Lower leg skin (tissue), 4 donors: ENCODE measurements around the gene VASN. TPM values are rescaled to one million over a fixed set of nuclear protein-coding genes. Genes with fewer than 3 reads are reported as not detected.

Source experiments
- DNase-seq, 2 donors: peaks; one replicate each; pipeline ENCODE4 v3.0.0-alpha.2; 2019; ENCODE audit warnings: low spot score in 2 of 2
- H3K4me3 ChIP-seq: fragments of 200-600 bp; sonication (generic); 2 replicates; pipeline ENCODE4 v1.5.1; 2017; ENCODE audit warnings: mild to moderate bottlenecking, low read depth; ENCODE audit not compliant: poor library complexity, severe bottlenecking
- POLR2A ChIP-seq, 2 donors: fragments of 450-650 bp; IDR thresholded peaks; one replicate each; pipeline ENCODE4 v1.6.1; 2016 to 2017; ENCODE audit warnings: antibody characterized with exemption in 2 of 2, mild to moderate bottlenecking in 1 of 2, moderate library complexity in 1 of 2
- WGBS, 2 donors: methylation state at CpG; one replicate each; pipeline ENCODE4 v1.1.5; 2018; 5-methylcytosine and 5-hydroxymethylcytosine counted together
- intact Hi-C: fragments of 100-400 bp; cut with DNase I; formaldehyde crosslinking; loops from one replicate; pipeline ENCODE4 v1.15.0; 2023; ENCODE audit warnings: low total_unique reads
- total RNA-seq, 4 donors: library from RNA; depleted of rRNA; stranded (reverse); fragments of >200 nt; gene quantifications; one replicate each; pipeline ENCODE4 v1.1.0, GENCODE V29; 2016
- TF ChIP-seq, protein P1 (sequence below), 3 donors: fragments of 450-650 bp; IDR thresholded peaks; one replicate each; pipeline ENCODE4 v1.5.1; 2016; ENCODE audit warnings: antibody characterized with exemption in 3 of 3, mild to moderate bottlenecking in 3 of 3, moderate library complexity in 2 of 3

The VASN gene
- total RNA-seq, 4 donors from 2014 or later: 35.6 to 52.8 (median 46.7) TPM

DNA sequence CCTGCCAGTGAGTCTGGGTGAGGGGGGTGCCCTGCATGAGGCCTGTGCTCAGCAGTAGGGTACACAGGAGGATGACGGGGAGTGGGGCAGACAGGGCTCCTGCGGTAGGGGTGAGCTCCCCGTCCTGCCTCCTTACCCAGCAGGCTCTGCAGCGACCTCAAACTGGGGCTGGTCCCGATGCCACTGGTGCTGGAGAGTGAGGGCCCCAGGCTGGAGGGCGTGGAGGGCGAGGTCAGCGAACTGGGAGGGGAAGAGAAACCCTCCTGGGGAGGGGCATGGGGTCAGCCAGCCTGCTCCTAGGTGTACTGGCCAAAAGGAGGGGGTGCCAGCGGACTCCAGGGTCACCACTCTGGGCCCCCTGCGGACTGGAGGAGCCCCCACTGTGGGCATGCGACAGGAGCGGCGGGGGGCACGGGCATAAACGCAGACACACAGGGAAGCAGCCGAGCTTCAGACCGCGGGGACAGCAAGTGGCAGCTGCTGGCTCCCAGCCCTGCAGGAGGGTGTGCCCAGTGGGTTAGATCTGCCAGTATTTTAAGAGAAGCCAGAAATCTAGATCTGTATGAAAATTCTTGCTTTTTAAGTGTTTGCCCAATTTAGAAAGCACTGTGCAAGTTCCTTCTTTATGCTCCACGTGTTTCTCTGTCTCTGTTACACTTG, 9.0 kb upstream of the VASN start:
- H3K4me3 ChIP-seq: no peak overlapping the region
- intact Hi-C loops: no loop called here
- no peak for DNase-seq
- TF ChIP-seq, protein P1, sequence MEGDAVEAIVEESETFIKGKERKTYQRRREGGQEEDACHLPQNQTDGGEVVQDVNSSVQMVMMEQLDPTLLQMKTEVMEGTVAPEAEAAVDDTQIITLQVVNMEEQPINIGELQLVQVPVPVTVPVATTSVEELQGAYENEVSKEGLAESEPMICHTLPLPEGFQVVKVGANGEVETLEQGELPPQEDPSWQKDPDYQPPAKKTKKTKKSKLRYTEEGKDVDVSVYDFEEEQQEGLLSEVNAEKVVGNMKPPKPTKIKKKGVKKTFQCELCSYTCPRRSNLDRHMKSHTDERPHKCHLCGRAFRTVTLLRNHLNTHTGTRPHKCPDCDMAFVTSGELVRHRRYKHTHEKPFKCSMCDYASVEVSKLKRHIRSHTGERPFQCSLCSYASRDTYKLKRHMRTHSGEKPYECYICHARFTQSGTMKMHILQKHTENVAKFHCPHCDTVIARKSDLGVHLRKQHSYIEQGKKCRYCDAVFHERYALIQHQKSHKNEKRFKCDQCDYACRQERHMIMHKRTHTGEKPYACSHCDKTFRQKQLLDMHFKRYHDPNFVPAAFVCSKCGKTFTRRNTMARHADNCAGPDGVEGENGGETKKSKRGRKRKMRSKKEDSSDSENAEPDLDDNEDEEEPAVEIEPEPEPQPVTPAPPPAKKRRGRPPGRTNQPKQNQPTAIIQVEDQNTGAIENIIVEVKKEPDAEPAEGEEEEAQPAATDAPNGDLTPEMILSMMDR (IDR thresholded peaks at IDR 0.05): no peak
- TF ChIP-seq POLR2A (IDR thresholded peaks at IDR 0.05): no peak
- 74 to 81% methylated on average over 18 to 19 of the region's 19 CpGs for WGBS, 2 donors

DNA sequence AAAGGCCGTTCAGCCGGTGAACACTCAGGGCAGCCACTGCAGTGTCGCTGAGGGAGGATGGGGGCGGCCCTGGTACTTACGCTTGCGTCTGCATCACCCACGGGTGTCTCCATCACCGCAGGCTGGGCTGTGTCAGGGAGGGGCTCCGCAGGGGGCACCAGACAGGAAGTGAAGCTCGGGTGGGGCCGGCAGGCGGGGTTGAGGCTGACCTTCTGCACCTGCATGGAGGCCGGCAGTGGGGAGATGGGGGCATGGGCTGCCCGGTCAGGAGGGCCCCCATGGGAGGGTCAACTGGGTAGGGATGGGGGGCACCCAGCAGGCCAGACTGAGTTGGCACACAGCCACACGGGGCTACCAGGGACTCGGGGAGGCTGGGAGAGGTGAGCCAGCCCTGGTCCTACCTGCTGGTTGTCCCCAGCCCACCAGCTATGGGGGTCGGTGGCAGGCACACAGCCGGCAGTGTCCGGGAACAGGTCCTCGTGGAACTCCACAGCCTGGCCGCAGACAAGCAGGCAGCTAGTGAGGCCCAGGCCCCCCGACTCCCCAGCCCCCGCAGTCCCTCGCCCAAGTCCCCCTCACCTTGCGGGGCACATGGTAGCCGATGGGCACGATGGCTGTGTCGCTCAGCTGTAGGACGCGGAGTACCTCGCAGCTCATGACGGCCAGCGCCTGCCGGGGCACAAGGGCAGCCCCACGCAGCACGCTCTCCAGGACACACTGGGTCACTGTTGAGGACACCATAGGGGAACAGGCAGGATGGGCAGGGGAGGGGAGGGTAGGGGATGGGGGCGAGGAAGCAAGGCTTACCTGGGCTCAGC, 7.2 kb upstream of the VASN start:
- TF ChIP-seq POLR2A (IDR thresholded peaks at IDR 0.05): no peak
- TF ChIP-seq, protein P1 (IDR thresholded peaks at IDR 0.05): no peak
- no peak for DNase-seq
- intact Hi-C loops: no loop called here
- WGBS, 2 donors: 92 to 93% methylated on average over 35 to 37 of the region's 37 CpGs
- no peak overlapping the region for H3K4me3 ChIP-seq

DNA sequence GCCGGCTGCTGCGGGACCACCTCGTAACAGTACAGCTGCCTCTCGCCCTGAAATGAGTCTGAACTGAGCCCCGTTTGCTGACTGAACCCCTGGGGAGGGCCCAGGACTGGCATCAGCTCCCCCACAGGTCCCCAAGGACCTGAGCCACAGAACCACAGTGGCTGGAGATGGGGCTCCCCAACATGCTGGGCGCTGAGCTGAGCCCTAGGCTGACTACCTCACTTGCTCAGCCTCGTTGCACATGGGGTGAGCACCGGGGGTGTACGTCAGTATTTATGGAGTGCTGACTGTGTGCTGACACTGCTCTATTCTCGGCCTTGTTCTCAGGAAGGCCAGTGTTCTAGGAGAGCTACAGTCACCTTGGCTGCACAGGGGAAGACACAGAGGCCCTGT, 6.6 kb upstream of the VASN start:
- no peak overlapping the region for H3K4me3 ChIP-seq
- intact Hi-C loops: no loop called here
- DNase-seq: no peak
- TF ChIP-seq POLR2A (IDR thresholded peaks at IDR 0.05): no peak
- TF ChIP-seq, protein P1 (IDR thresholded peaks at IDR 0.05): no peak
- 93% methylated on average over 5 to 9 of the region's 10 CpGs for WGBS, 2 donors

DNA sequence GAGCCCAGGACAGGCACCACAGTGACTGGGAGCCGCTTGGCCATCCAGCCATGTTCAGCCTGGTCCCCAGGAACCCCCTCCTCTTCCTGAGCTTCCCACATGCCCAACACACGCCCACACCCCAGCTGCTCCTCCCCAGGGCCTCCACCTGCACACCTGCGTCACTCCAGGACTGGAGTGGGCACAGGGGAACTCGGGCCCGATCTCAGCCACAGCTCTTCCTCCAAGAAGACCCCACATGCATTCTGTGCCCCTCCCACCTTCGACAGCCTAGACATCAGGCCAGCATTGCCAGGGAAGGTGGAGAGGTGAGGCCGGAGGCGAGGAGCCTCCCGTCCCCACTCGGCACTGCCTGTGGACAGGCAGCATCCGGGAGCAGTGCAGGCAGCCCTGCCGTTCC, 6.0 kb upstream of the VASN start:
- DNase-seq: no peak
- TF ChIP-seq, protein P1 (IDR thresholded peaks at IDR 0.05): no peak
- no peak for TF ChIP-seq POLR2A (IDR thresholded peaks at IDR 0.05)
- no peak overlapping the region for H3K4me3 ChIP-seq
- WGBS, 2 donors: 93 to 94% methylated on average over 11 to 12 of the region's 12 CpGs
- intact Hi-C loops: no loop called here

DNA sequence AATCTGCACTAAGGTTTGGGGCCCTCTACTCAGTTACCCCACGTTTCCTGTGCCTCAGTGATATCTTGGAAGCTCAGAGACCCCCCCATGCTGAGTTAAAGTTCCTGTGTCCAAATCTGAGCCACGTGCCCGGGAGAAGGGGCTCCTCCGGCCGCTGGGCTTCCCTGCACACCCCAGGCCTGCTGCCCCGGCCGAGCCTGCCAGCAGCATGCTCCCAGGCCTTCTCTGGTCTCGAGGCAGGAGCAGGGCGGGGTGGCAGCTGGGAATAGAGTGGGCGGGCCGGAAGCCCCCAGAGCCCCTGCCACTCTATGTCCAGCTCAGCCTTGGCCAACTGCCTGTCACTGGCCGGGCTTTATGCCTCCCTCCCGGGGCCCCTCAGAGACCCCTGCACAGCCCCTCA, 5.6 kb upstream of the VASN start:
- no peak for DNase-seq
- WGBS, 2 donors: 94 to 96% methylated on average over 13 of the region's 13 CpGs
- no peak for TF ChIP-seq POLR2A (IDR thresholded peaks at IDR 0.05)
- TF ChIP-seq, protein P1 (IDR thresholded peaks at IDR 0.05): no peak
- H3K4me3 ChIP-seq: no peak overlapping the region
- intact Hi-C loops: no loop called here
